GM18873 (cell line): ENCODE measurements around the gene QPRT.
"Not testable (repeated sequence)": the region's sequence is repeated elsewhere in the genome, so short reads cannot be mapped to it uniquely, and the experiment has no call there.

Source experiments
- ATAC-seq: cut with Tn5 transposase; IDR thresholded peaks from one replicate; pipeline ENCODE4 v1.9.1; 2021; ENCODE audit warnings: mild to moderate bottlenecking, moderate library complexity, moderate number of reproducible peaks; ENCODE audit not compliant: unreplicated experiment, low FRiP score

Gene QPRT

DNA sequence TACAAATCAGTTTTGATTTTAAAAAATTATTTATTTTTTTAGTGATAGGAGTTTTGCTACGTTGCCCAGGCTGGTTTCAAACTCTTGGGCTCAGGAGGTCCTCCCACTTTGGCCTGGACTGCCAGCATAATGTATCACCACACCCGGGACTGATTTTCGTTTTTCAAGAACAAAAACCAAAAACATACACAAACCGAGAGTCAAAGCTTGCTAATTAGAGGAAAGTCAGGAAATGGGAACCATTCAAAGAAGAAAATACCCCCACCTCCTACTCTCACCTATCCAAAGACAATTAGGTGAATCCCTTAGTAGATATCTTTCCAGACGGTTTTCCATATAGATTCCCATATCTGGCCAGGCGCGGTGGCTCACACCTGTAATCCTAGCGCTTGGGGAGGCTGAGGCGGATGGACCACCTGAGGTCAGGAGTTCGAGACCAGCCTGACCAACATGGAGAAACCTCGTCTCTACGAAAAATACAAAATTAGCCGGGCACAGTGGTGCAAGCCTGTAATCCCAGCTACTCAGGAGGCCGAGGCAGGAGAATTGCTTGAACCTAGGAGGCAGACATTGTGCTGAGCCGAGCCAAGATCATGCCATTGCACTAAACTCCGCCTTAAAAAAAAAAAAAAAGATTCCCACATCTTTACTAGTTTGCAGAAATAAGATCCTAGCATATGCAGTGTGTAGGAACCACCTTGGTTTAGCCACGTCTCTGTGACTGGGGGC lies 16.8 kb upstream of the QPRT start:
- ATAC-seq, result no peak

DNA sequence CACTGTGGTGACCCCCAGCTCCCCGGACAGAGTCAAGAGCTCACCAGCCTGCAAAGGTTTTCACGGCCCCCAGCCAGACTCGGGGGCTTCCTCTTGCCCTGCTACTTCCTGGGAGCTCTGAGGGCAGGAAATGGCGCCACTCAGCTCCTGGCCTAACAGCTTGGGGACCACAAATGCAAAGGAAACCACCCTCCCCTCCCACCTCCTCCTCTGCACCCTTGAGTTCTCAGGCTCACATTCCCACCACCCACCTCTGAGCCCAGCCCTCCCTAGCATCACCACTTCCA lies 16.3 kb upstream of the QPRT start:
- no peak for ATAC-seq

DNA sequence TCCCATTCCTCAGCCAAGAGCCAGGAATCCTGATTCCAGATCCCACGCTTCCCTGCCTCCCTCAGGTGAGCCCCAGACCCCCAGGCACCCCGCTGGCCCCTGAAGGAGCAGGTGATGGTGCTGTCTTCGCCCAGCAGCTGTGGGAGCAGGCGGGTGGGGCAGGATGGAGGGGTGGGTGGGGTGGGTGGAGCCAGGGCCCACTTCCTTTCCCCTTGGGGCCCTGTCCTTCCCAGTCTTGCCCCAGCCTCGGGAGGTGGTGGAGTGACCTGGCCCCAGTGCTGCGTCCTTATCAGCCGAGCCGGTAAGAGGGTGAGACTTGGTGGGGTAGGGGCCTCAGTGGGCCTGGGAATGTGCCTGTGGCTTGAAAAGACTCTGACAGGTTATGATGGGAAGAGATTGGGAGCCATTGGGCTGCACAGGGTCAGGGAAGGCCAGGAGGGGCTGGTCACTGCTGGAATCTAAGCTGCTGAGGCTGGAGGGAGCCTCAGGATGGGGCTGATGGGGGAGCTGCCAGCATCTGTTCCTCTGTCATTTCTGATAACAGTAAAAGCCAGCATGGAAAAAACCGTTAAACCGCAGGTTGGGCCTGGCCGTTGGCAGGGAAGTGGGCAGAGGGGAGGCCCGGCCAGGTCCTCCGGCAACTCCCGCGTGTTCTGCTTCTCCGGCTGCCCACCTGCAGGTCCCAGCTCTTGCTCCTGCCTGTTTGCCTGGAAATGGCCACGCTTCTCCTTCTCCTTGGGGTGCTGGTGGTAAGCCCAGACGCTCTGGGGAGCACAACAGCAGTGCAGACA lies 15.8 kb upstream of the QPRT start, which contains the start of gene SPN:
SPN (plus strand) TSS at position 232 of the 791 bp plus-strand sequence; CDS start at position 714, 482 bp downstream.
- no peak for ATAC-seq

DNA sequence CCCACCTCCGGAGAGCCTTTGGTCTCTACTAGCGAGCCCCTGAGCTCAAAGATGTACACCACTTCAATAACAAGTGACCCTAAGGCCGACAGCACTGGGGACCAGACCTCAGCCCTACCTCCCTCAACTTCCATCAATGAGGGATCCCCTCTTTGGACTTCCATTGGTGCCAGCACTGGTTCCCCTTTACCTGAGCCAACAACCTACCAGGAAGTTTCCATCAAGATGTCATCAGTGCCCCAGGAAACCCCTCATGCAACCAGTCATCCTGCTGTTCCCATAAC lies 15.2 kb upstream of the QPRT start:
- ATAC-seq, result no peak

DNA sequence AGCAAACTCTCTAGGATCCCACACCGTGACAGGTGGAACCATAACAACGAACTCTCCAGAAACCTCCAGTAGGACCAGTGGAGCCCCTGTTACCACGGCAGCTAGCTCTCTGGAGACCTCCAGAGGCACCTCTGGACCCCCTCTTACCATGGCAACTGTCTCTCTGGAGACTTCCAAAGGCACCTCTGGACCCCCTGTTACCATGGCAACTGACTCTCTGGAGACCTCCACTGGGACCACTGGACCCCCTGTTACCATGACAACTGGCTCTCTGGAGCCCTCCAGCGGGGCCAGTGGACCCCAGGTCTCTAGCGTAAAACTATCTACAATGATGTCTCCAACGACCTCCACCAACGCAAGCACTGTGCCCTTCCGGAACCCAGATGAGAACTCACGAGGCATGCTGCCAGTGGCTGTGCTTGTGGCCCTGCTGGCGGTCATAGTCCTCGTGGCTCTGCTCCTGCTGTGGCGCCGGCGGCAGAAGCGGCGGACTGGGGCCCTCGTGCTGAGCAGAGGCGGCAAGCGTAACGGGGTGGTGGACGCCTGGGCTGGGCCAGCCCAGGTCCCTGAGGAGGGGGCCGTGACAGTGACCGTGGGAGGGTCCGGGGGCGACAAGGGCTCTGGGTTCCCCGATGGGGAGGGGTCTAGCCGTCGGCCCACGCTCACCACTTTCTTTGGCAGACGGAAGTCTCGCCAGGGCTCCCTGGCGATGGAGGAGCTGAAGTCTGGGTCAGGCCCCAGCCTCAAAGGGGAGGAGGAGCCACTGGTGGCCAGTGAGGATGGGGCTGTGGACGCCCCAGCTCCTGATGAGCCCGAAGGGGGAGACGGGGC lies 14.7 kb upstream of the QPRT start:
- ATAC-seq, result no peak

DNA sequence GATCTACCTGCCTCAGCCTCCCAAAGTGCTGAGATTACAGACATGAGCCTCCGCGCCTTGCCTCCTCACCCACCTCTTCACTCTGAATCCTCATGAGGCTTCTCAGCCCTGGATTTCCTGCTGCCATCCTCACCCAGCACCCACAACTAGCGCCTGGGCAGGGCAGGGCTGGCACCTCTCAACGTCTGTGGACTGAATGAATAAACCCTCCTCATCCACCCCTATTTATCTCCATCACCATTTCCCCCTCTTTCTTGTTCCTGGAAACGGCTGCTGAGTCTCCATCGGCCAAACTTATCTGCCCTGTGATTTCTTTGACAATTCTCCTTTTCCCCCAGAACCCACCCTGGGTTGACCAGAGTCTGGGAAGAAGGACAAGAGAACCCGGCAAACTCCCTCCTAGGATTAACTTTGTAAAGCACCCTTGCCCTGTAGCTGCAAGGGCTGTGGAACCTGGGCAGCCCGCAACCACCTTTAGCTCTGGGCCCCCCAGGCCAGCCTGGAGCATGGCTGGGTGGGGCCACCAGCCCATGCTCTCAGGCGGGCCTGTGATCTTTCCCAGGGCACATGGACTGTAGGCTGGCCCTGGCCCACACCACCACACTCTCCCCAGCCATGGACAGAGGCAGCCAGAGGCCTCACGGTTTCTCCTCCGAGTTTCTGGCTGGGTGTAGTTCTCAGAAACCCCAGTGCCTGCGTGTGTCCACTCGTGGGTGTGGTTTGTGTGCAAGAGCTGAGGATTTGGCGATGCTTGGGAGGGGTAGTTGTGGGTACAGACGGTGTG lies 13.5 kb upstream of the QPRT start:
- no peak for ATAC-seq

DNA sequence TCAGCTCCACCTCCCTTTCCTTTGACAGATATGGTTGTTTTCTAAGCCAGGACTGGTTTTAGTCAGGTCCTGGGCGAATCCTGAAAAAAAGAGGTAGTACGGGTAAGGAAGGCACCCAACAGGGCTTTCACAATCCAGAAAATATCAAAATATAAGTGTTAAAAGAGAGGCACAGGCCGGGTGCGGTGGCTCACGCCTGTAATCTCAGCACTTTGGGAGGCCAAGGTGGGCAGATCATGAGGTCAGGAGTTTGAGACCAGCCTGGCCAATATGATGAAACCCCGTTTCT lies 11.7 kb upstream of the QPRT start:
- ATAC-seq, result not testable (repeated sequence)

DNA sequence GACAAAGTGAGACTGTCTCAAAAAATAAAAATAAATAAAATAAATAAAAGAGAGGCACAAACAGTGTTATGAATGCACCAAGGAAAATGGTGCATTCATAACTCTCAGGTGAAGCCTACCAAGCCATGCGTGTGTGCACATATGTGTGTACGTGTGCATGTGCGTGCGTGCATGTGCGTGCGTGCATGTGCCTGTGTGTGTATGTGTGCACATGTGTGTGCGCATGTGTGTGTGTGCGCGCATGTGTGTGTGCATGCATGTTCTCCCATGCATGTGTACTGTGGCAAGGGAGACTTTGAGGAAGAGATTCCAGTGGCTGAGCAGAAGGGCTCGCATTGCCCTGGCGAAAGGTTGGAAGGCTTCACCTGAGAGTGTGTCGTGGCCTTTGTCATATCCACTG lies 11.2 kb upstream of the QPRT start:
- ATAC-seq, result no peak

DNA sequence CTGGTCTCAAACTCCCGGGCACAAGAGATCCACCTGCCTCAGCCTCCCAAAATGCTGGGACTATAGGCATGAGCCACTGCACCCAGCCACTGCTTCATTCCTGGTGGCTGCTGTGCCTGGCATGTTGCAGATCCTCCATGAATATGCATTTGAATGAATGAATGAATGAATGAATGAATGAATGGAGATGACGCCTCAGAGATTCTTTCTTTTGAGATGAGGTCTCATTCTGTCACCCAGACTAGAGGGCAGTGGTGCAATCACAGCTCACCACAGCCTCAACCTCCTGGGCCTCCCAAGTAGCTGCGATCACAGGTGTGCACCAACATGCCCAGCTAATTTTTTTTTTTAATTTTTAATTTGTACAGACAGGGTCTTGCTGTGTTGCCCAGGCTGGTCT lies 10.7 kb upstream of the QPRT start:
- no peak for ATAC-seq

DNA sequence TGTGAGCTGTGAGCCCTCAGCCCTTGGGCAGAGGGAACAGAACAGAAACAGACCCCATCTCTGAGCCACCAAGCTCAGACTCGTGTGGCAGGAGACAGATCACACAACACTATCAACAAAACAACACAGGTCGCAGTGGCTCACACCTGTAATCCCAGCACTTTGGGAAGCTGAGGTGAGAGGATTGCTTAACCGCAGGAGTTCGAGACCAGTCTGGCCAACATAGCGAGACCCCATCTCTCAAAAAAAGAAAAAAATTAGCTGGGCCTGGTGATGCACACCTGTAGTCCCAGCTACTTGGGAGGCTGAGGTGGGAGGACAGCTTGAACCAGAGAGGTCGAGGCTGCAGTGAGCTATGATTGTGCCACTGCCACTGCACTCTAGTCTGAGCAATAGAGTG lies 5.5 kb upstream of the QPRT start:
- ATAC-seq, result no peak

DNA sequence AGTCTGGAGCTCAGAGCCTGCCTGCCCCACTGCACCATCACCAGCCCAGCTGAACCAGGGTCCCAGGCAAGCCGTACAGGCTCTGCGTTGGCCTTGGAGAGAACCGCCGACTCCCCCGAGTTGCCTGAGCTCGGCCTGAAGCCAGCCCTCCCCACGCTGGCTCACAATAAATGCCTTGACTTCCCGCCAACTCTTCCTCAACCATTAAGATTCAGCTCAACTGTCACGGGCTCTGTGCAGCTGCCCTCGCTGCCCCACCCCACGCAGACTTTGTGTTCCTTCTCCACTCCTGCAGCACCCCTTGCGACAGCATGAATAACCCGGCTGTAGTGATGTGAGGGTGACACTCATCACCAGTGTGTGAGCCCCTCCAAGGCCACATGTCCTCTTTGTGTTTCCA lies 4.8 kb upstream of the QPRT start:
- ATAC-seq, result no peak

DNA sequence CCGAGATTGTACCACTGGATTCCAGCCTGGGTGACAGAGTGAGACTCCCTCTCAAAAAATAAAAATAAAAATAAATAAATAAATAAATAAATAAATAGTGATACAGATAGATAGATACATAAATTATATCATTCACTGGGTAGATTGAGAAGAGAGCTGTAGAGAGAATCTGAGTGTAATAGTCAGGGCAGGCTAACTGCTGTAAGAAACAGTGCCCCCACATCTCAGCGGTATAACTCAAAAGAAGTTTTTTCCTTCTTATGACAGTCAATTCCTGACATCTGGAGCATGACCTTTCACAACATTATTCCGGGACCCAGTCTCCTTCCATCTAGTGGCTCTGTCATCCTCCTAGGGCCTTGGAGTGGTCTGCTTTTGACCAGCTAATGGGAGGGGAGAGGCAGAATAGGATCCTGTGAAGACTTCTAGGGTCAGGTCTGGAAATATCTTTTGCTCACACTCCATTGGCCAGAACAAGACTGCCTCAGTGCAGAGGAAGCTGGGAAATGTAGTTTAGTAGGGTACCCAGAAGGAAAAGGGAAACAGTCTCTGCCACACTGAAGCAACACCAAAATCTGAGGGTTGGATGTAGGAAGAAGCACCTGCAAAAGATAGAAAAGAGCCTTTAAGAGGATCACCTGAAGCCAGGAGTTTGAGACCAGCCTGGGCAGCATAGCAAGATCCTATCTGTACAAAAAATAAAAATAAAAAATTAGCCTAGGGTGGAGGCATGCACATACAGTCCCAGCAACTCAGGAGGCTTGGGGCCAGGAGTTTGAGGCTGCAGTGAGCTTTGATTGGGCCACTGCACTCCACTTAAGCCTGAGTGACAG lies 3.0 kb upstream of the QPRT start:
- ATAC-seq, result no peak

DNA sequence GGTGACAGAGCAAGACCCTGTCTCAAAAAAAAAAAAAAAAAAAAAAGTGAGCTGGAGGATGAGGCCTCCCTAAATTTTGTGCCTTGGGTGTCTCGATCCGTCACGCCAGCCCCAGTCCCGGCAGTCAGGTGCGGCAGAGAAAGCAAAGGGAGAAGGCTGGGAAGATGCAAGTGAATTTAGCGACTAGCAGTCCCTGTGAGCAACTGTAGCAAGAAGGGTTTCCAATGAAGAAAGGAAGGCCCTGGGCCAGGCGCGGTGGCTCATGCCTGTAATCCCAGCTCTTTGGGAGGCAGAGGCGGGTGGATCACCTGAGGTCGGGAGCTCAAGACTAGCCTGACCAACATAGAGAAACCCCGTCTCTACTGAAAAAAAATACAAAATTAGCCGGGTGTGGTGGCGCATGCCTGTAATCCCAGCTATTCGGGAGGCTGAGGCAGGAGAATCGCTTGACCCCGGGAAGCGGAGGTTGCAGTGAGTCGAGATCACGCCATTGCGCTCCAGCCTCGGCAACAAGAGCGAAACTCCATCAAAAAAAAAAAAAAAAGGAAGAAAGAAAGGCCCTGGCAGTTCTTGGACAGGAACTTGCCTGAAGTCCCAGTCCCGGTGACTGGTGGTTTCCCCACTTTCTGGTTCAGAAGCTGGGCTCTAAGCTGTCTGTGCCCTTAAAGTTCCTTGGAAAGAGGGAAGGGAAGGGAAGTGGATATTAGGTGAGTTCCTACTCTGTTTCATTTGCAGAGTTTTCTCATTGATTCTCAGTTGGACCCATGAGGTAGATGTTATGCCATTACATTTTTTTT lies 1.8 kb upstream of the QPRT start:
- ATAC-seq, result no peak

DNA sequence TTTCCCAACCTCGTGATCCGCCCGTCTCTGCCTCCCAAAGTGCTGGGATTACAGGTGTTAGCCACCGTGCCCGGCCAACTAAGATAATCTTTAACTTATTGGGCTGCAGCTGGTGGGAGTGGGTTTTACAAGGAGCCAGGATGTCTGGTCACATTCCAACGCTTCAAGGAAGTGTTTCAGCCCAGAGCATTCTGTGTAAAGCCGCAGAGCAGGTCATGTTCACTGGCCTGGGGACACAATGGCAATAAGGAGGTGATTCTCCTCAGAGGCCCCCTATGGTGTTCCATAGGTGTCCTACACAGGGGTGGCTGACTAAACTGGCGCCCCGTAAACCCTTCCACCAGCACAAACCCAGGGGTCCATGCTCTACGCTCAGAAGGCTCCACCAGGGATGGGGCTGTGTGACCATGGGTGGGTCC lies 1.2 kb downstream of the QPRT start:
- no peak for ATAC-seq

DNA sequence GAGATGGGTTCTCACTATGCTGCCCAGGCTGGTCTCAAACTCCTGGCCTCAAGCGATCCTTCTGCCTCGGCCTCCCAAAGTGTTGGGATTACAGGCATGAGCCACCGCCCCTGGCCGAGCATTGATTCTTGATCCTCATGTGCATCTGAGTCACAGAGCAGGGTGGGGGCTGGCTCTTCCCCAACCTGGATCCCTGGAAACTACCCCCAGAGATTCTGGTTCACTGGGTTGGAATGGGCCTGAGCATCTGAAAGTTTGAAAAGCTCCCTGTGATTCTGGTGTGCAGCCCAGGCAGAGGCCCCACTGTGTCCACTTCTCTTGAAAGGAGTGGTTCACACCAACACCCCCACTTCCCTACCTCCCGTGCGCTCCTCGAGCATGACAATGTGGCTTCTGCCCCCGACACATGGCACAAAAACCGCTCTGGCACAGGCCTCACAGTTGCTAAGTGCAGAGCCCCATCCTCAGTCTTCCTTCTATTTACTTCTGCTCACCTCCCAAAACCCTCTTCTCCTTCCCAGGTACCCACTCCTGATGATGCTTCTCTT lies 4.6 kb downstream of the QPRT start:
- ATAC-seq, result no peak

DNA sequence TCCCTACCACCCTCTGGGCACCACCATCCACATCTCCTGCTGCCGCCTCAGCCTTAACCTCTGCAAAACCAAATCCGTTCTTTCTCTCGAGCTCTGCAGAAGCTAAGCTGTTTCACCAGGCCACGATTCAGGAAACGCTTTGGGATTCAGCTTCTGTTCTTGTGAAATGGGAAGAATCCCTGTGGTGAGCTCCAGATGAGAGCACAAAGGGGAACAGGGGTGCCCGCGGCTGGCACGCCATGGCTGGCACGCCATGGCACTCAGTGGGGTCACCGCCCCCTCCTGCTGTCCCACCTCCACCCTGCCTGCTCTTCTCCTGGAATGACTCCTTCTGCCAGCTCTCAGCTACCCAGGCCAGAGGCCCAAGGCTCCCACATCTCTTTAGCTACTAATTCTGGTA lies 5.7 kb downstream of the QPRT start:
- no peak for ATAC-seq

DNA sequence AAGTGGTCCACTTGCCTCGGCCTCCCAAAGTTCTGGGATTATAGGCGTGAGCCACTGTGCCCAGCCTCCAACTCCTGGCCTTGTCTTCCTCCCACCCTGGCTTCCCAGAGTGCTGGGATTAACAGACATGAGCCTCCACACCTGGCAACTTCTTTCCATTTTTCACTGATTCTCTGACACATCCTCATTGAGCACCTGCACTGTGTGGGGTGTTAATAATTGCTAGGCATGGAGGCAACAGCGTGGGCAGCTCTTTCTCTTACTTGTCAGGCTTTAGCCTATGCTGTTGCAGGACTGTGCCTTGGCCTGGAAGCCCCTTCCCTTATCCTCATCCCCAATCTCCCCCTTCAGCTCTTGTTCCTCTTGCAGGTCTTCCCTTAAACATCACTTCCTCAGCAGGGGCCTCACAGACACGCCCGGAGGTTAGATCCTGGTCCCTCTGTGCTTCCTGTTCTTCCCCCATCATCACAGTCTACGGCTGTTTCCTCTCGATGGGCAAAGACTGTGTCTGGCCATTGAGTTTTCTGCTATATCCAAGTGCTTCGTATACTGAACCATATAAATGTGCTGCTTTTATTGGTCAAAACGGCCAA lies 7.9 kb downstream of the QPRT start:
- no peak for ATAC-seq

DNA sequence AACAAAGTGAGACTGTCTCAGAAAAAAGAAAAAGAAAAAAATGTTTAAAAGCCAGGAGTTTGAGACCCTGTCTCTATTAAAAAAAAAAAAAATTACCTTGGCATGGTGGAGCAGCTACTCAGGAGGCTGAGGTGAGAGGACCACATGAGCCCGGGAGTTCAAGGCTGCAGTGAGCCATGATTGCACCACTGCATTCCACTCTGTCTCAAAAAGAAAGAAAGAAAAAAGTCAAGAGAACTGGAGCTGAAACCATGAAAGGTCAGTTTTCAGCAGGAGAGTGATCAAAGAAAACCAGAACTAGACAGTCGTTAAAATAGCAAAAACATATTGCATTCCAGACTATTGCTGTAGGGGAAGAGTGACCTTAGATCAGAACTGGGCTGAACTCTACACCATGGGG lies 8.8 kb downstream of the QPRT start:
- no peak for ATAC-seq

DNA sequence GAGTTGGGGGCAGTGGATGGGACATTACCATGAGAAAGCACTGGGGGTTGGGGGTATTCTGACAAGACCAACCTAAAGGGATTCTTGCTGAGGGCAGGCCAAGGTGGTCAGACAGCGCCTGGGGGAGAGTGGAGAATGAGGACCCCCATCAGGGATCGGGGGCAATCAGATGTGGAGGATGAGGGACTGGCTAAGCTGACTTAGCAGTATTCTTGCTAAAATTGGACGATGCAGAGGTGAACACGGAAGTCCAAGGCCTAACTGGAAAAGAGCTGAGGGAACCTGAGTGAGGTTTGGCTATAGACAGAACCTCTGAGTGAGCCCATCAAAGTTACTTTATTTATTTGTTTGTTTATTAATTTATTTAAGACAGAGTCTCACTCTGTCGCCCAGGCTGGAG lies 9.2 kb downstream of the QPRT start:
- ATAC-seq, result no peak
